GM21737 (cell line): Measurements from ENCODE around the gene C20orf141.
"Not testable (repeated sequence)": the region's sequence is repeated elsewhere in the genome, so short reads cannot be mapped to it uniquely, and the experiment has no call there.

ENCODE experiments used
- ATAC-seq: cut with Tn5 transposase; IDR thresholded peaks from one replicate; pipeline ENCODE4 v1.9.1; 2021; ENCODE audit warnings: mild to moderate bottlenecking, moderate library complexity; ENCODE audit not compliant: unreplicated experiment

The C20orf141 gene

GRCh38 chr20:2817891-2818595 lies 3.3 kb downstream of the C20orf141 start:
- no peak for ATAC-seq

GRCh38 chr20:2820084-2820895 lies 5.5 kb downstream of the C20orf141 start:
- ATAC-seq = no peak

DNA sequence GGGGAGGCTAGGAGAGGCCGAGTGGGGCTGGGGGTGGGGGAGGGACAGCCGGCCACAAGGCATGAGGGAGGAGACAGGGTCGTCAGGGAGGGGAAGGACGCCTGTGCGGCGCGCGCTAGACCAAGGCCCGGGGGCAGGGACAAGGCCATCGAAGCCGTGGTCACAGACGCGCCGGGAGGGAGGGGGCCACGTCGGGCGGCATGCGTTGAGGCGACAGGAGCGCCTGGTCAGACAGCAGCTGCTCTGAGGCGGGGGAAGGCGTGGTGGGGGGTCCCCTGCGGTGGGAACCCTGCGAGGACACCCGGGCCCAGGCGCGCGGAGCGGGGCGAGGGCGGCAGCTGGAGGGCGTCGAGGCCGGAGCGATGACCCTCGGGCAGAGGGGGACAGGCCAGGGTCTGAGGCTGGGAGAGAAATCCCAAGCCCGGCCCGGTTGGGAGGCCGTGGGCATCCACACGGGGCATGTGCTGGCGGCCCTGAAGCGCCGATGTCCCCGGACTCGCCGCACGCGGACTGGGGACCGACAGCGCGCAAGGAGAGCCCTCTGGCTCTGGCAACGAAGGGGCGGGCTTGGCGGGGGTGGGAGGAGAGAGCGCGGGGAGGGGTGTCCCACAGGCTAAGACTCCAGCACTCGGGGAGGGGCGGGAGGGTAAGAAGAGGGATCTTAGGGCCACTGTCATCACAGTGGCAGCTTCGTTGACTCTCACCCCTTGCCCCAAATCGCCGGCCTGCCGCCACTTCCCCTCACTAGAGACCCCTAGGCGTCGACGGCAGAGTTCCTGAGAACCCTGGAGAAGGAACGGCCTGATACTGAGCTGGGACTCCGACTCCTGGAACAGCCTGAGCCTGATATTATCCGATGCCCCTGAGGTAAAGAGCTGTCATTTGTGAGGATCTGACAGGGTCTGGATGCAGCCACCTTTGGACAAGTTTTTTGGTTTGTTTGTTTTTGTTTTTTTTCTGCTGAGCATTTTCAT lies 6.4 kb downstream of the C20orf141 start:
- ATAC-seq = no peak

DNA sequence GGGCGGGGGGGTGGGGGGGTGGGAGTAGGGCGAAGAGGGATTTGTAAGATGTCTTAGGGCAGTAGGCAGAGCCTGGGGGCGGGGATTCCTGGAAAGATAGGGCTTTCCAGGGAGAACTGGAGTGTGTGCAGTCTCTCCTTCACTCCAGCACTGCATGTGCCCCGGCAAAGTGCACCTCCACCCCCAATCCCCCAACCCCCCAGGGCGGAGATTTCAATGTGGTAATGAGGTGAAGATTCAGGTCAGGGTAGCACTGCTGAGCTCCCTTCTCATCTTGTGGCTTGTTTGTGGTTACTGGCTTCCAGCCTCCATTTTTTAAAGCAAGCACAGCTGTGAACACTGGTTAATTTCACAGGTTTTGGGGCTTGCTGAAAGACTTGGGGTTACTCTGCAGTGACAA lies 7.3 kb downstream of the C20orf141 start:
- ATAC-seq = no peak

DNA sequence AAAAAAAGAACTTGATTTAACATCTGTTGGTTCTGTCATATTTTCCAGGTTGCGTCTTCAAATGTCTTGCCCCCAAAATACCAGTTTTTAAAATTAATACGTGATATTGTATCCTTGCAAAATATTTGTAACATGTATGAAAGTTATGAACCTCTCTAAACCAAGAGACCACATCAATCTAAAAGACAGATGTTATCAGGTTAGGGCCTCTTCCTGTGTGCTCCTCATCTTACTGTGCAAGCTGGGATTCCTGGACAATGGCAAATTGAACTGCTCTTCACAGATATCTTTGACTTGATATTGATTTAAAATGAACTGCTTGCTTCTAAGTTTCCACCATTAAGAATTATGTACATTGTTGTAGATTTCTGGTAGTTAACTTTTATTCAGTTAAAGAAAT lies 11.0 kb downstream of the C20orf141 start:
- no peak for ATAC-seq

GRCh38 chr20:2826655-2827054 lies 11.9 kb downstream of the C20orf141 start:
- ATAC-seq = no peak

DNA sequence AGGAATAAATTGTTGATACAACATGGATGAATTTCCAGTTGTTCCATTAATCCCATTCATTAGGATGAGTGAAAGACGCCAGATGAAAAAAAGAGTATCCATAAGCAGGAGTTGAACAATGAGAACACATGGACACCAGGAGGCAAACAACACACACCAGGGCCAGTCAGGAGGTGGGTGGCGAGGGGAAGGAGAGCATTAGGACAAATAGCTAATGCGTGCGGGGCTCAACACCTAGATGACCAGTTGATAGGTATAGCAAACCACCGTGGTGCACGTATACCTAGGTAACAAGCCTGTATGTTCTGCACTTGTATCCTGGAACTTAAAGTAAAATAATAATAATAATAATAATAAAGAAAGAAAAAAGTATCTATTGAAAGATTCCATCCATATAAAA lies 14.6 kb downstream of the C20orf141 start:
- no peak for ATAC-seq

- not testable (repeated sequence) for ATAC-seq
Observed at GRCh38 chr20:2831206-2831605, 16.4 kb downstream of the C20orf141 start.

DNA sequence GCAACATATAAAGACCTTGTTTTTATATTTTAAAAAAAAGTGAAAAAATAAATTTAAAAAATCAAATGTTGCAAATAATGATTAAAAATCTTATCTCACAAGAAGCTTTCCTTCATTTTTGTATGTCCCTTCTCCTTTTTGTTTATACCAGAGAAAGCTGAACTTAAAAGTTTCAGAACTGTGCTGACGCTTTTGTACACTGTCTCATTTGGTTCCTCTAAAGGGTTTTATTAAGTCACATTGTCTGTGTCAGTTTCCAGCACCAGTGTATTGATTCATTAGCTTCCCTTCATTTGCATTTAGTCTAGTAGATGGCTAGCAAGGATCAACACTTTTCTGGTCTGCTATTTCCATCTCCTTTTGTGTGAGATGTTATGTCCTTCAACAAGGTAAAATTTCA lies 19.0 kb downstream of the C20orf141 start:
- no peak for ATAC-seq

DNA sequence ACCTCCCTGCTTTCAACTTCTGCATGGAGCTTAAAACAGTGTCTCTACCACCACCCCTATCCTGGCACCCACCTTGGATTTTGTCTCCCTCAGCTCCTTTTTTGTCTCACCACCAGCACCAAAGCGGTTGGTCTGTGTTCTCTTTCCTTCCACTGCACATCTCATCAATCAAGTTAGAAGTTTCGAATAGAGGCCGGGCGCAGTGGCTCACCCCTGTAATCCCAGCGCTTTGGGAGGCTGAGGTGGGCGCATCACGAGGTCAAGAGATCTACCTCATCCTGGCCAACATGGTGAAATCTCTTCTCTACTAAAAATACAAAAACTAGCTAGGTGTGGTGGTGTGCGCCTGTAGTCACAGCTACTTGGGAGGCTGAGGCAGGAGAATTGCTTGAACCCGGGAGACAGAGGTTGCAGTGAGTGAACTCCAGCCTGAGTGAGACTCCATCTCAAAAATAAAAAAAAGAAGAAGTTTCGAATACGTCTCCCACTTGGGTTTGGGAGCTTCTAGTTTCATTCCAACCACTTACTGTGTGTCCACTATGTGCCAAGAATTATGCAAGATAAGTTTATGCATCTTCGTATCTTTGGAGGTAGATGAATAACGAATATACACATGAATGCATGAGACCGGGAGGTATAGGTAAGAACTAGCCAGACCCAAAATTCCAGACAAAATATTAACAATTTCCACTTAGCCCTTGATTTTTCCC lies 19.8 kb downstream of the C20orf141 start:
- ATAC-seq = no peak

DNA sequence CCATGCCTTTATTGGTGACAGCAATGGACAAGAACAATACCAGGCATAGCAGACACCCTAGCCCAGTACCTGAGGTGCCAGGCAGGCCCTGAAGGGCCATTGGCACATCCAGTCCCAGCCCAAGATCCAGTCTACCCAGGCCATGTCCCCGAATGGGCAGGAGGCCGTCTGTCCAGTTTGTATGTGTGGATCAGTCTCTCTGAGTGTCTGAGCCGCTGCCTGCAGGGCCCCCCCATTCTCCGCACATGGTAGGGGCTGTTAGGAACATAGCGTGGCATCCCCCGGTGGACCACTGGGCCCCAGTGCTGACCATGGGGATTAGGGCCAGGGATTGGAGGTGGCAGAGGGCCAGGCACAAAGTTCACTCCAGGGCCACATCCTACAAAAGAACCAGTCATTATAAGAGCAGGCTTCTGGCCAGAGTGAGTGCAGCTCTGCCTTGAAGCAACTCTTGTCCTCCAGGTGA lies 20.6 kb downstream of the C20orf141 start:
- no peak for ATAC-seq

DNA sequence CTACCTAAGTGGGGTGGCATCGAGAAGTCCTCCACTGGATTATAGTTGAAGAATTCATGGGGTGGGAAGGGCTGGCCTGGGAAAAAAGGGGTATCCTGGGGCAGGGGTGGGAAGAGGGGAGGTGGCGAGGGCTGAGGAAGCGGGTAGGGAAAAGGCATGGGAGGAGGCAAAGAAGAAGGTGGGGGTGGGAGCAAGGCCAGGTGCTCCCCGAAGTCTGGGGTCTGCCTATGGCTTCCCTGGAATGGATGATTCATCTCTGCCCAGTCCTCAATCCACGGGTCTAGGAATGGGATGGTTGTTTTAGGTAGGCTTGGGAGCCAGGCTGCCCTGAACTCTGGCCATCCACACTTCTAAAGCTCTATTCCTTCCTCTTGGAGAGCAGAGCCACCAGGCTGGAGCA lies 21.2 kb downstream of the C20orf141 start:
- no peak for ATAC-seq

GRCh38 chr20:2837221-2837960 lies 22.6 kb downstream of the C20orf141 start:
- no peak for ATAC-seq

DNA sequence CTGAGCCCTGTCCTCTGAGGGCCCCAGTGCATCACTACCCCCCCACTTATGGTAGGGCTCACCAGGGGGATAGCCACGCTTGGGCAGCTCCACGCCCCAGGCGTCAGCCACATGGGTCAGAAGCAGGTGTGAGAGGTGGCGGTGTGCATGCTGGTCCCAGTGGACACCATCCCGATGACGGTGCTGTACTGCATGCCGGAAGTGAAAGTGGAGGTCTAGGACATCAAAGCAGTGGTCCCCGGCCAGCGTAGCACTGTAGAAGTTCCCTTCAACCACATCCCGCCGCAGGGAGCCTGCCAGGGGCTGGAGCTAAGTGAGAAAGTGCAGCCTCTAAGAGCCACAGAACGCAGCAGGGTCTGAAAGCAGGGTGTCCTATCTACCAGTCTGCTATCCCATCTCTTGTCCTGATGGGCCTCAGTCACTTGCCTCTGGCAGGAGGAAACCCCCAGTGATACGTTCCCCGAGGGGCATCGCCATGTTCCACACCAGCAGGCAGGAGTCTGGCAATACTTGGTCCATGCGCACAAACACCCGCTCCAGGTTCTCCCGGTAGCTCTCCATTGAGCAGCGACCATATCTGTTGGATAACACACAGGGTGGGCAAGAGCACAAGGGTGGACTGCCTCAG lies 23.5 kb downstream of the C20orf141 start:
- no peak for ATAC-seq

DNA sequence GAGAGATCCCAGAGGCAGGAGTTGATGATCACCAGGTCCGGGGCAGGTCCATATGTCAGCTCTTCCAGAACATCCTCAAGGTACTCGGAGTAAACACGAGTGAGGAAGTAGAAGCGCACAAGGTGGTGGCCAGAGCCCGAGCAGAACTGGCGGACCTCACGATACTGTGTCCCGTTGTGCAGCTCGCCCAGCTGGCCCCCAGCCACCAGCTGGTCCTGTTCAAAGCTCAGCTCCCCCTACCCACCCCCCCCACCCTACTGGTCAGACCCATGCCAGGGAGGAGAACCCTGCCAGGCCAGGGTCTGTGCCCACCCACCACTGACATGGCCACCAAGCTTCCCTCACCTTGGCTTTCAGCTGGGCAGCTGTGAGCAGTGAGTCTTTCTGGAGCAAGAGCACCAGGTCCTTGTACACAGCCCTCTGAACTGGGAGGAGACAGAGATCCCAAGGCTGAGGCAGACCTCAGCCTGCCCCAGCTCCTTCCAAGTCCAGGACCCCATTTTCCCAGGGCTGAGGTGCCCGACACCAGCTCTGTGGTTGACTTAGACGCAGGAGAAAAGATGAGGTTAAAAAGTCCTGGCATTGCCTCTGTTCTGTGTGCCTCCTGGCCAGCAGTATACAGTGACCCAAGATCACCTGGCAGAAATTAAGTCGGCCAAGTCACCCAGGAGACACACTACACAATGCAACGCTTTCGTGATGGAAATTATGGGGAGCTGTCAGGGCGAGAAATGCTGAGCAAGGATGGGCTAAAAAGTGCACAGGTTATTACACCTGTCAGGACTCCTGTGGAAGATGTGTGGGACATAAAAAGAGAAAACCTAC lies 24.3 kb downstream of the C20orf141 start:
- no peak for ATAC-seq

DNA sequence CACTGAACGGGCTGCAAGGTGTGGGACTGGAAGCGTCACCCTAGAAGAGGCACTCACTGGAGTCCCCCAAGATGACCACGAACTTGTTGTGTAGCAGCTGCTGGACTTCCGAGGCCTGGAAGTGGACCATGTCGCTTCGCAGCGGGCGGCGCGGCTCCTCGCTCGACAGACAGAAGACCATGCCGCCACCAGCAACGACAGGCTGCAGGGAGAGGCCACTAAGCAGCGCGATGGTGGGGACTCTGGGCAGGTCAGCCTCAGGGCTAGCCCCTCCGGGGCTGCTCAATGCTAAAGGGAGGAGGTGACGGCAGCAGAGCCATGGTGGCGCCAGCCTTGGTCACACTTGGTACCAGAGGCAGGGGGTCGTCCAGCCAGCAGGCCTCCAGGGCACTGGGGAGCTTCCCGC lies 24.9 kb downstream of the C20orf141 start:
- no peak for ATAC-seq

DNA sequence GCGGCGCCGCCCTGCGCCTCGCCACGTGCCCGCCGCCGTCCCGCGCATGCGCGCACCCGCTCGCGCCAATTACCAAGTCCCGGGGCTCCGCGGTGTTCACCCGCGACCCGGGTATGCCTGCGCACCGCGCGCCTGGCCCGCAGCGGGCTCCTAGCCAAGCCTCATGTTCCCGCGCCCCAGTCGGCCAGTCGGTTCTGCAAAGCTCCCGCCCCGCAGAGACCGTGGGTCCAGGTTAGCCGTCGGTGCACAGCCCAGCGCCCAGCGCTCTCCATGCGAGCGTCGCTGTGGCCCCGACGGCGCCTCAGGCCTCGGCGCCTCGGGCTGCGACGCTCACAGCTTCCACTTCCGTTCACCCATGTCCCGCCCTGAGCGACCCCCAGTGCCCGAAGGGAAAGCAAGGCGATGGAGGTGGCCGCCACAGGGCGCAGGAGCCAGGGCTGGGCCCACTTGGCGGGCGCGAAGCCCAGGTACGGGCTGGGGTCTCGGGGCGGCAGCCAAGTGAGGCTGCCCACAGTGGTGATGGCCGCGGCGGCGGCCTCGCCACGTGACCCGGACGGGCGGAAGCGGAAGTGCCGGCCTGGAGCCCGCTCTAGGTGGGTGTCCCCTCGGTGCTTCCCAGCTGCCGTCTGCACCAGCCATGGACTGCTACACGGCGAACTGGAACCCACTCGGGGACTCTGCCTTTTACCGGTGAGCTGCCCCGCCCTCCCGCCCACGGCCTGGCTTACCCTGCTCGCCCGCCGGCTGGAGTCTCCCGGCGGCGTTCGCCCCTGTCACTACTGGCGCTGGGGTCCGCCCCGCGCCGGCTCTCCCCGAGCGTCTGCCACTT lies 25.6 kb downstream of the C20orf141 start, which contains the start of the genes PCED1A and VPS16:
Gene PCED1A, minus strand, starts transcription at position 518 of the 829 bp plus-strand sequence. CDS start 743 bp downstream, outside the sequence.
Gene VPS16, plus strand, starts transcription at position 608 of the 829 bp plus-strand sequence. Its CDS starts 30 bp downstream, at position 638.
- ATAC-seq = peak; percentile 92
